ENCODE measurements around the gene WFDC10A.
"Not testable (repeated sequence)": the region's sequence is repeated elsewhere in the genome, so short reads cannot be mapped to it uniquely, and the experiment has no call there.

Gene WFDC10A

GRCh38 chr20:45649312-45649863 lies 19.8 kb downstream of the WFDC10A start:
- no peak for DNase-seq

- not testable (repeated sequence) for DNase-seq
Observed at GRCh38 chr20:45651726-45652125, 22.2 kb downstream of the WFDC10A start.

DNA sequence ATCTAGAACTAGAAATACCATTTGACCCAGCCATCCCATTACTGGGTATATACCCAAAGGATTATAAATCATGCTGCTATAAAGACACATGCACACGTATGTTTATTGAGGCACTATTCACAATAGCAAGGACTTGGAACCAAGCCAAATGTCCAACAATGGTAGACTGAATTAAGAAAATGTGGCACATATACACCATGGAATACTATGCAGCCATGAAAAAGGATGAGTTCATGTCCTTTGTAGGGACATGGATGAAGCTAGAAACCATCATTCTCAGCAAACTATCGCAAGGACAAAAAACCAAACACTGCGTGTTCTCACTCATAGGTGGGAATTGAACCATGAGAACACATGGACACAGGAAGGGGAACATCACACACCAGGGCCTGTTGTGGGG lies 27.5 kb downstream of the WFDC10A start:
- DNase-seq, result not testable (repeated sequence)

- DNase-seq, result no peak
Observed at GRCh38 chr20:45670139-45670538, 40.6 kb downstream of the WFDC10A start, which contains the start of gene WFDC11. Gene WFDC11, minus strand, starts transcription at chr20:45670239. Its CDS starts 19,639 bp downstream, at chr20:45650600.

- DNase-seq, result no peak
Observed at GRCh38 chr20:45672765-45673164, 43.2 kb downstream of the WFDC10A start.

DNA sequence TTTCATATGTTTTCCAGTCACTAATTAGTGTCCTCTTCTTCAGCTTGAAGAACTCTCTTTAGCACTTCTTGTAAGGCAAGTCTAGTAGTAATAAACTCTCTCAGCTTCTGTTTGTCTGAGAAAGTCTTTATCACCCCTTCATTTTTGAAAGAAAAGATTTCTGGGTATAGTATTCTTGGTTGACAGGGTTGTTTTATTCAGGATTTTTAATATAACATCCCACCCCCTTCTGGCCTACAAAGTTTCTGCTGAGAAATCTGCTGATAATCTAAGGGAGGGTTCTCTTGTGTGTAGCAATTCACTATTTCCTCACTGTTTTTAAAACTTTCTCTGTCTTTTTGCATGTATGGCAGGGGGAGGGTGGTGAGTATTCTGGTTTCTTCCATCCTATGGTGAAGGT lies 50.1 kb downstream of the WFDC10A start:
- no peak for DNase-seq
